Measurements from ENCODE around the gene POR. TPM values are rescaled to one million over a fixed set of nuclear protein-coding genes. Genes with fewer than 3 reads are reported as not detected.

POR gene
- total RNA-seq, 1 donor, result 73.1 TPM

GRCh38 chr7:75982306-75983064 is 67.5 kb downstream of the POR start:
- Histone ChIP-seq H3K36me3 (ENCODE audit: insufficient read depth, low read length) (peaks cover 12% of the 10 kb centered on the region), H3K27ac (ENCODE audit: low read depth, low read length) (no peak overlapping the region), H3K4me3 (ENCODE audit: insufficient read depth, low read length) (no peak overlapping the region), H3K9me3 (ENCODE audit: low read depth, low read length) (no peaks in the 10 kb centered on the region), H3K4me2 (ENCODE audit: insufficient read depth, low read length) (no peak overlapping the region), H2AFZ (ENCODE audit: low read length) (no peak overlapping the region), H3K27me3 (ENCODE audit: insufficient read depth, low read length) (no peaks in the 10 kb centered on the region), H3K4me1 (ENCODE audit: insufficient read depth, low read length) (peaks cover 2% of the 10 kb centered on the region), H4K20me1 (ENCODE audit: insufficient read depth, low read length) (no peaks in the 10 kb centered on the region), H3K79me2 (ENCODE audit: insufficient read depth, low read length) (no peaks in the 10 kb centered on the region)
- TF ChIP-seq, protein P1, sequence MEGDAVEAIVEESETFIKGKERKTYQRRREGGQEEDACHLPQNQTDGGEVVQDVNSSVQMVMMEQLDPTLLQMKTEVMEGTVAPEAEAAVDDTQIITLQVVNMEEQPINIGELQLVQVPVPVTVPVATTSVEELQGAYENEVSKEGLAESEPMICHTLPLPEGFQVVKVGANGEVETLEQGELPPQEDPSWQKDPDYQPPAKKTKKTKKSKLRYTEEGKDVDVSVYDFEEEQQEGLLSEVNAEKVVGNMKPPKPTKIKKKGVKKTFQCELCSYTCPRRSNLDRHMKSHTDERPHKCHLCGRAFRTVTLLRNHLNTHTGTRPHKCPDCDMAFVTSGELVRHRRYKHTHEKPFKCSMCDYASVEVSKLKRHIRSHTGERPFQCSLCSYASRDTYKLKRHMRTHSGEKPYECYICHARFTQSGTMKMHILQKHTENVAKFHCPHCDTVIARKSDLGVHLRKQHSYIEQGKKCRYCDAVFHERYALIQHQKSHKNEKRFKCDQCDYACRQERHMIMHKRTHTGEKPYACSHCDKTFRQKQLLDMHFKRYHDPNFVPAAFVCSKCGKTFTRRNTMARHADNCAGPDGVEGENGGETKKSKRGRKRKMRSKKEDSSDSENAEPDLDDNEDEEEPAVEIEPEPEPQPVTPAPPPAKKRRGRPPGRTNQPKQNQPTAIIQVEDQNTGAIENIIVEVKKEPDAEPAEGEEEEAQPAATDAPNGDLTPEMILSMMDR (IDR thresholded peaks at IDR 0.05; ENCODE audit: extremely low read depth, low read depth, low read length), result no peak
- DNase-seq (ENCODE audit: insufficient read length, low spot score, missing footprints), result peak; percentile 83

DNA sequence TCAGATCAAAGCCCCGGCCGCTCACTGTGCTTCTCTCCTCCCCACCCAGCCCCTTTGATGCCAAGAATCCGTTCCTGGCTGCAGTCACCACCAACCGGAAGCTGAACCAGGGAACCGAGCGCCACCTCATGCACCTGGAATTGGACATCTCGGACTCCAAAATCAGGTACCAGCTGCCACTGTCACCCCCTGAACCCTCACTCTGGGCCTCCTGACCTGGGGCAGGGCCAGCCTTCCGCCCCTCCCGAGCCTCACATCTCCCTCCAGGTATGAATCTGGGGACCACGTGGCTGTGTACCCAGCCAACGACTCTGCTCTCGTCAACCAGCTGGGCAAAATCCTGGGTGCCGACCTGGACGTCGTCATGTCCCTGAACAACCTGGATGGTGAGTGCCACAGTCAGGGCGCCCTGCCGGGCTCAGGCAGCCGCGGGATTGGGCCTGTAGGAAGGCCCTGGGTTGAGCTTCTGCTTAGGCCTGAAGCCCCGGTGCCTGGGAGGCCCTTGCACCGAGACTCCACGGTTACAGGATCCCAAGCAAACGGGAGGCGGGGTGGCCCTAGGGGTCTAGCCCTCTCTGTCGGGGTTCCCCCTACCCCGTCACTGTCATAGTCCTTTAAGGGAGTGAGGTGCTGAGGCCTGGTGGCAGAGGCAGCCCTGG is 68.6 kb downstream of the POR start:
- no peaks in the 10 kb centered on the region for H3K79me2 ChIP-seq (ENCODE audit: insufficient read depth, low read length)
- no peak overlapping the region for H3K4me2 ChIP-seq (ENCODE audit: insufficient read depth, low read length)
- H4K20me1 ChIP-seq (ENCODE audit: insufficient read depth, low read length), result no peaks in the 10 kb centered on the region
- no peaks in the 10 kb centered on the region for H3K9me3 ChIP-seq (ENCODE audit: low read depth, low read length)
- no peak overlapping the region for H3K27ac ChIP-seq (ENCODE audit: low read depth, low read length)
- TF ChIP-seq, protein P1 (IDR thresholded peaks at IDR 0.05; ENCODE audit: extremely low read depth, low read depth, low read length), result no peak
- peak; percentile 91 for DNase-seq (ENCODE audit: insufficient read length, low spot score, missing footprints)
- H3K4me1 ChIP-seq (ENCODE audit: insufficient read depth, low read length), result no peaks in the 10 kb centered on the region
- peaks cover 16% of the 10 kb centered on the region for H3K36me3 ChIP-seq (ENCODE audit: insufficient read depth, low read length)
- no peak overlapping the region for H3K4me3 ChIP-seq (ENCODE audit: insufficient read depth, low read length)
- H2AFZ ChIP-seq (ENCODE audit: low read length), result no peak overlapping the region
- no peaks in the 10 kb centered on the region for H3K27me3 ChIP-seq (ENCODE audit: insufficient read depth, low read length)

- Histone ChIP-seq H3K27ac (ENCODE audit: low read depth, low read length) (no peak overlapping the region), H3K27me3 (ENCODE audit: insufficient read depth, low read length) (no peaks in the 10 kb centered on the region), H3K4me3 (ENCODE audit: insufficient read depth, low read length) (no peak overlapping the region), H3K4me1 (ENCODE audit: insufficient read depth, low read length) (no peaks in the 10 kb centered on the region), H3K36me3 (ENCODE audit: insufficient read depth, low read length) (peaks cover 16% of the 10 kb centered on the region), H3K79me2 (ENCODE audit: insufficient read depth, low read length) (no peaks in the 10 kb centered on the region), H2AFZ (ENCODE audit: low read length) (no peak overlapping the region), H4K20me1 (ENCODE audit: insufficient read depth, low read length) (no peaks in the 10 kb centered on the region), H3K9me3 (ENCODE audit: low read depth, low read length) (no peaks in the 10 kb centered on the region), H3K4me2 (ENCODE audit: insufficient read depth, low read length) (no peak overlapping the region)
- TF ChIP-seq, protein P1 (IDR thresholded peaks at IDR 0.05; ENCODE audit: extremely low read depth, low read depth, low read length), result no peak
- DNase-seq (ENCODE audit: insufficient read length, low spot score, missing footprints), result peak; percentile 84
These were observed 69.4 kb downstream of the POR start for GRCh38 chr7:75984130-75985008.

Data from osteoblast (primary cell).